Suprapubic skin (tissue), 3 donors: ENCODE measurements around the gene LOXHD1.

Experiments used
- EP300 ChIP-seq: sonication (generic); formaldehyde crosslinking; IDR thresholded peaks from one replicate; pipeline ENCODE4 v1.6.1; 2017; ENCODE audit warnings: antibody characterized with exemption
- POLR2A ChIP-seq, 2 donors: fragments of 450-650 bp; IDR thresholded peaks; one replicate each; pipeline ENCODE4 v1.6.1; 2017; ENCODE audit warnings: antibody characterized with exemption in 2 of 2, mild to moderate bottlenecking in 2 of 2, moderate library complexity in 2 of 2
- TF ChIP-seq, protein P1 (sequence below), 2 donors: fragments of 200-600 bp in 1 of 2; fragments of 450-650 bp in 1 of 2; sonication (generic) in 1 of 2; IDR thresholded peaks; one replicate each; pipeline ENCODE4 v1.5.1; 2016 to 2019; ENCODE audit warnings: antibody characterized with exemption in 2 of 2, mild to moderate bottlenecking in 1 of 2, moderate library complexity in 1 of 2

DNA sequence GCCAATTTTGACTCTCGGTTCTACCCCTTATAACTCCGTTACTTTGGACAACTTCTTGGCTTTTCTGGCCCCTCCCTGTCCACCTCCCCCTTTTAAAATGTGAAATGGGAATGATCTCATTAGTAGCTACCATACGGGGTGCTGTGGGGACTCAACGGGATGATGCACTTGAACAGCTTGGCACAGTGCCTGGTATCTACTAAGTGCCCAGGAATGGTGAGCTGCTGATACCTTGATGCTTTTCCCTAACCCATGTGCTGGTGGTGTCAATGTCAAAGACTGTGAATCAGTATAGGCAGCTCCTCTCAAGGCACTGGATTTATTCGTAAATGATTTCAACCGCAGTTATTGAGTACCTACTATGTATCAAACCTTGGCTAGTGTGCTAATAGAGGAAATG is 204.2 kb downstream of the LOXHD1 start:
- TF ChIP-seq, protein P1, sequence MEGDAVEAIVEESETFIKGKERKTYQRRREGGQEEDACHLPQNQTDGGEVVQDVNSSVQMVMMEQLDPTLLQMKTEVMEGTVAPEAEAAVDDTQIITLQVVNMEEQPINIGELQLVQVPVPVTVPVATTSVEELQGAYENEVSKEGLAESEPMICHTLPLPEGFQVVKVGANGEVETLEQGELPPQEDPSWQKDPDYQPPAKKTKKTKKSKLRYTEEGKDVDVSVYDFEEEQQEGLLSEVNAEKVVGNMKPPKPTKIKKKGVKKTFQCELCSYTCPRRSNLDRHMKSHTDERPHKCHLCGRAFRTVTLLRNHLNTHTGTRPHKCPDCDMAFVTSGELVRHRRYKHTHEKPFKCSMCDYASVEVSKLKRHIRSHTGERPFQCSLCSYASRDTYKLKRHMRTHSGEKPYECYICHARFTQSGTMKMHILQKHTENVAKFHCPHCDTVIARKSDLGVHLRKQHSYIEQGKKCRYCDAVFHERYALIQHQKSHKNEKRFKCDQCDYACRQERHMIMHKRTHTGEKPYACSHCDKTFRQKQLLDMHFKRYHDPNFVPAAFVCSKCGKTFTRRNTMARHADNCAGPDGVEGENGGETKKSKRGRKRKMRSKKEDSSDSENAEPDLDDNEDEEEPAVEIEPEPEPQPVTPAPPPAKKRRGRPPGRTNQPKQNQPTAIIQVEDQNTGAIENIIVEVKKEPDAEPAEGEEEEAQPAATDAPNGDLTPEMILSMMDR (IDR thresholded peaks at IDR 0.05), result no peak
- TF ChIP-seq EP300 (no peak), POLR2A (IDR thresholded peaks at IDR 0.05) (no peak)
